ENCODE results near the gene PDE4B. TPM values are rescaled to one million over a fixed set of nuclear protein-coding genes. Genes with fewer than 3 reads are reported as not detected.

PDE4B gene
- polyA plus RNA-seq, 2 of the 4 experiments (the other 2 are of a cell fraction) = 20.2 to 56.8 TPM

- TF ChIP-seq CHD4 (IDR thresholded peaks at IDR 0.05; ENCODE audit: borderline replicate concordance) (no peak), HDAC2 (IDR thresholded peaks at IDR 0.05) (no peak), MAX (IDR thresholded peaks at IDR 0.05) (no peak), ELK1 (IDR thresholded peaks at IDR 0.05; ENCODE audit: low read depth, low read length) (no peak)
These were observed 131.8 kb downstream of the PDE4B start for GRCh38 chr1:65924471-65924870.

GRCh38 chr1:65938506-65938905, 145.8 kb downstream of the PDE4B start:
- Histone ChIP-seq H3K27ac (no peak overlapping the region), H3K4me2 (no peak overlapping the region), H3K9me3 (no peaks in the 10 kb centered on the region), H3K4me1 (no peaks in the 10 kb centered on the region), H3K4me3 (no peak overlapping the region)
- ATAC-seq (no peak), DNase-seq (ENCODE audit: low read depth in 1 of 2, low spot score in 1 of 2) (no peak), FAIRE-seq (no peak)
- ChIA-PET POLR2A (no interaction called here), CTCF (no interaction called here)
- TF ChIP-seq HES2 (IDR thresholded peaks at IDR 0.05) (no peak), RFX5 (IDR thresholded peaks at IDR 0.05) (no peak), JUN (IDR thresholded peaks at IDR 0.05) (no peak), NPAS2 (CRISPR knock-in tag; IDR thresholded peaks at IDR 0.05; ENCODE audit: borderline replicate concordance) (no peak), CTCF (IDR thresholded peaks at IDR 0.05) (no peak), RARB (CRISPR knock-in tag; IDR thresholded peaks at IDR 0.05) (no peak)

More at GRCh38 chr1:65924471-65924870, 131.8 kb downstream of the PDE4B start:
- Histone ChIP-seq H3K27ac (no peak overlapping the region), H3K4me1 (no peaks in the 10 kb centered on the region), H3K4me3 (no peak overlapping the region), H3K4me2 (no peak overlapping the region), H3K9me3 (no peaks in the 10 kb centered on the region; the same call in 2 of the 3 replicates)
- POLR2A ChIA-PET = no interaction called here
- CTCF ChIA-PET = no interaction called here
- no peak for FAIRE-seq
- DNase-seq (ENCODE audit: low read depth in 1 of 2, low spot score in 1 of 2) = no peak
- no peak for ATAC-seq

GRCh38 chr1:65939191-65939590, 146.5 kb downstream of the PDE4B start:
- FAIRE-seq = no peak
- TF ChIP-seq KDM1A (IDR thresholded peaks at IDR 0.05; ENCODE audit: low read depth) (no peak), HEYL (CRISPR knock-in tag; IDR thresholded peaks at IDR 0.05) (no peak), KDM5A (IDR thresholded peaks at IDR 0.05) (no peak), RNF2 (IDR thresholded peaks at IDR 0.05; ENCODE audit: borderline replicate concordance, low read depth) (no peak), SREBF2 (IDR thresholded peaks at IDR 0.05) (no peak), JUNB (IDR thresholded peaks at IDR 0.05) (no peak), CTCF (IDR thresholded peaks at IDR 0.05) (no peak), CBX2 (IDR thresholded peaks at IDR 0.05; ENCODE audit: borderline replicate concordance, low read depth) (no peak), HOXA7 (CRISPR knock-in tag; IDR thresholded peaks at IDR 0.05) (no peak), E2F6 (IDR thresholded peaks at IDR 0.05; ENCODE audit: borderline replicate concordance, low read depth) (no peak), USF2 (IDR thresholded peaks at IDR 0.05) (no peak), MYC (IDR thresholded peaks at IDR 0.05; ENCODE audit: borderline replicate concordance, low read length) (no peak), CEBPB (IDR thresholded peaks at IDR 0.05) (no peak), HOXB5 (CRISPR knock-in tag; IDR thresholded peaks at IDR 0.05) (no peak), CHD2 (IDR thresholded peaks at IDR 0.05; ENCODE audit: low read length, partially characterized antibody) (no peak), FOXS1 (CRISPR knock-in tag; IDR thresholded peaks at IDR 0.05) (no peak), MAX (IDR thresholded peaks at IDR 0.05) (no peak)

More at GRCh38 chr1:65939191-65939590, 146.5 kb downstream of the PDE4B start:
- no peaks in the 10 kb centered on the region for H3K4me1 ChIP-seq
- ATAC-seq = no peak
- no peaks in the 10 kb centered on the region for H3K9me3 ChIP-seq
- ChIA-PET CTCF (no interaction called here), POLR2A (no interaction called here)
- H3K4me3 ChIP-seq = no peak overlapping the region
- no peak overlapping the region for H3K27ac ChIP-seq
- no peak overlapping the region for H3K4me2 ChIP-seq
- DNase-seq (ENCODE audit: low read depth in 1 of 2, low spot score in 1 of 2) = no peak

Data from A549 (cell line).